ENCODE measurements around the gene PPP1R16B. TPM values are rescaled to one million over a fixed set of nuclear protein-coding genes. Genes with fewer than 3 reads are reported as not detected.

PPP1R16B gene
- total RNA-seq, 4 donors from 2014 or later, result 6.3 to 14.4 (median 9.0) TPM

DNA sequence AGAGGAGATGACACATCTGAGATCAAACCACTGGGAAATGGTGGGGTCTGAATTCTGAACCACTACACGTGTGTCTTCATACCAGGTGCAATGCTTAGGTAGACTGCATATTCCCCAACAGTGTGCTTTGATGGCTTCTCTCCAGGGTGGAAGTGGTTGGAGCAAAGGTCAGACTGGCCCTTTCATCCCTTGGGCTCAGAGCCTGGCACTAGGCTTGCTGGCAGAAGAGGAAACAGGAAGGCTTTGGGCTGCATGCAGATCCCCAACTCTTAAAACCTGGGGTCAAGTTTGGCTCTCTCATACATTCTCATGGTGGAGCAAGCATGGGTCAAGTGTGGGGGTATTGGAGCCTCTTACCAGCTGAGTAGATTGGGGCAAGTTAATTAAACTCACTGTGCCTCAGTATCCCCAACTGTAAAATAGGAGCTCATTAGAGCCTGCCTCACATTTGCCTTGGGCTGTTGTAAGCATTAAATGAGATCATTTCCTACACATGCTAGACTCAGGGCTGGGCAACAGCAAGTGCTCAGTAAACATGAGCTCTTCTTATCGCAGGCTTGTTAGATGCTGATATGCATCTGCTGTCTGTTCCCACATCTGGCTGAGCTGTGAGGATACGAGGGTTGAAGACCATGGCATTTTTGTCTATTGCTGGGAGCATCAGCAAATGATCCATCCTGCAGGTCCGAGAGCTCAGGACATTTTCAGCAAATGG lies 69.1 kb downstream of the PPP1R16B start:
- Histone ChIP-seq H3K27ac (peak overlapping the region in 2 of 3 donors; percentile 23 to 49), H3K27me3 (no peaks in the 10 kb centered on the region), H3K4me3 (replicated peaks in 1 of 3) (no peak overlapping the region), H3K9me3 (no peaks in the 10 kb centered on the region), H3K4me1 (peaks cover 0 to 8% of the 10 kb centered on the region in 2 donors), H3K36me3 (no peaks in the 10 kb centered on the region)
- 43 to 56% methylated on average over 4 of the region's 4 CpGs for WGBS, 2 donors
- TF ChIP-seq POLR2A (IDR thresholded peaks at IDR 0.05), result no peak
- TF ChIP-seq, protein P1, sequence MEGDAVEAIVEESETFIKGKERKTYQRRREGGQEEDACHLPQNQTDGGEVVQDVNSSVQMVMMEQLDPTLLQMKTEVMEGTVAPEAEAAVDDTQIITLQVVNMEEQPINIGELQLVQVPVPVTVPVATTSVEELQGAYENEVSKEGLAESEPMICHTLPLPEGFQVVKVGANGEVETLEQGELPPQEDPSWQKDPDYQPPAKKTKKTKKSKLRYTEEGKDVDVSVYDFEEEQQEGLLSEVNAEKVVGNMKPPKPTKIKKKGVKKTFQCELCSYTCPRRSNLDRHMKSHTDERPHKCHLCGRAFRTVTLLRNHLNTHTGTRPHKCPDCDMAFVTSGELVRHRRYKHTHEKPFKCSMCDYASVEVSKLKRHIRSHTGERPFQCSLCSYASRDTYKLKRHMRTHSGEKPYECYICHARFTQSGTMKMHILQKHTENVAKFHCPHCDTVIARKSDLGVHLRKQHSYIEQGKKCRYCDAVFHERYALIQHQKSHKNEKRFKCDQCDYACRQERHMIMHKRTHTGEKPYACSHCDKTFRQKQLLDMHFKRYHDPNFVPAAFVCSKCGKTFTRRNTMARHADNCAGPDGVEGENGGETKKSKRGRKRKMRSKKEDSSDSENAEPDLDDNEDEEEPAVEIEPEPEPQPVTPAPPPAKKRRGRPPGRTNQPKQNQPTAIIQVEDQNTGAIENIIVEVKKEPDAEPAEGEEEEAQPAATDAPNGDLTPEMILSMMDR (IDR thresholded peaks at IDR 0.05), result no peak
- no peak for DNase-seq
- intact Hi-C loops (cut with DNase I), result no loop called here

DNA sequence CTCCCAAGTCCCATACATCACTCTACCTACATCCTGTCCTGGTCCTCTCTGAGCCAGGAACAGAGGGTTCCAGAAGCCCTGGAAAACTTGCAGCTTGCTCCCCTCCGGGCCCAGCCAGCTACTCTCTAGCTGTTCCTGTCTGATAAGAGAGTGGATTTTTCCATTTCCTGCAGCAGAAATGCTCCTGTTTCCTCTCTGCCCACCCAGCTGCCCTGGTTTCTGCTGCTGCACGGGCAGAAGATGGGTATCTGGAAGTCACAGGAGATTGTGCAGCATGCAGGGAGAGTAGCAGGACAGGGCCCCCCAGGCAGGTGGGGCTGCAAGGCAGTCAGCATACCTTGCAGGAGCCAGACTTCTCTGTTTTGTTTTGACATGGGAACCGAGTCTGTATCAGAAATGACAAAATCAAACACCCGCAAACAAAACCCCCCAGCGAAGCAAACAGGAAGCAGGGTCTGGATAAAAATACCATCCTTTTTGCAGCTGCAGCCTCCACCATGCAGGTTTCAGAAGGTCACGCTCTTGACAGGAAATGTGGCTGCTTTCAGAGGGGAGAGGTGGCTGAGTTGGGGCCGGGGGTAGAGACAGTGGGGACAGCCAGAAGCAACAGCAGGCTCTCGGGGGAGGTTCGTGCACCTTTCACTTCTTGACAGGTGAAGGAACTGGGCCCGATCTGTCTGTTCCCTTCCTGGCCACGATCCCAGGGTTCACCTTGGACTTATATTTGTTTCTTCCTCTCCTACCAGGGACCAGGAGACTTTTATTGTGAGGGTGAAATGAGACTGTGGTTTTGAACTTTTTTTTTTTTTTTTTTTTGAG lies 69.9 kb downstream of the PPP1R16B start:
- 36 to 43% methylated on average over 11 of the region's 11 CpGs for whole genome bisulfite sequencing, 2 donors
- TF ChIP-seq, protein P1 (IDR thresholded peaks at IDR 0.05), result no peak
- TF ChIP-seq POLR2A (IDR thresholded peaks at IDR 0.05), result no peak
- peak in 1 of 2 donors; percentile 21 for DNase-seq
- no peaks in the 10 kb centered on the region for H3K9me3 ChIP-seq
- no peaks in the 10 kb centered on the region for H3K36me3 ChIP-seq
- no peaks in the 10 kb centered on the region for H3K27me3 ChIP-seq
- no peak overlapping the region for H3K4me3 ChIP-seq (replicated peaks in 1 of 3)
- peaks cover 0 to 8% of the 10 kb centered on the region in 2 donors for H3K4me1 ChIP-seq
- intact Hi-C loops (cut with DNase I), result no loop called here
- H3K27ac ChIP-seq, result peak overlapping the region in 1 of 3 donors; percentile 1

DNA sequence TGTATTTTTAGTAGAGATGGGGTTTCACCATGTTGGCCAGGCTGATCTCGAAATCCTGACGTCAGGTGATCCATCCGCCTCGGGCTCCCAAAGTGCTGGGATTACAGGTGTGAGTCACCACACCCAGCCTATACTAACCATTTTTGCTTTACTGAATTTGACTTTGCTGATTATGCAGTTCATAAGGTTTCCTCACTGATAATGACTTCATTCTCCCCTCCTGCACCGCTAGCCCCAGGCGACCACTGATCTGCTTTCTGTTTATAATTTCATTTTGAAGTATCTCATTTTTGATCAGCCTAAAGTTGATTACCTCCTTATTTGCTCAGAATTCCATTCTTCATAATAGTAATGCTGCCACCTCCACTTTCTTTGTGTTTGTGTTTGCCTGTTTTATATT lies 72.0 kb downstream of the PPP1R16B start:
- WGBS, 2 donors, result 88 to 94% methylated on average over 6 of the region's 6 CpGs
- H3K36me3 ChIP-seq, result no peaks in the 10 kb centered on the region
- TF ChIP-seq, protein P1 (IDR thresholded peaks at IDR 0.05), result no peak
- TF ChIP-seq POLR2A (IDR thresholded peaks at IDR 0.05), result no peak
- DNase-seq, result no peak
- H3K4me1 ChIP-seq, result peaks cover 0 to 8% of the 10 kb centered on the region in 2 donors
- no peak overlapping the region for H3K4me3 ChIP-seq (replicated peaks in 1 of 3)
- H3K27ac ChIP-seq, result no peak overlapping the region
- intact Hi-C loops (cut with DNase I), result no loop called here
- H3K27me3 ChIP-seq, result no peaks in the 10 kb centered on the region
- no peaks in the 10 kb centered on the region for H3K9me3 ChIP-seq

DNA sequence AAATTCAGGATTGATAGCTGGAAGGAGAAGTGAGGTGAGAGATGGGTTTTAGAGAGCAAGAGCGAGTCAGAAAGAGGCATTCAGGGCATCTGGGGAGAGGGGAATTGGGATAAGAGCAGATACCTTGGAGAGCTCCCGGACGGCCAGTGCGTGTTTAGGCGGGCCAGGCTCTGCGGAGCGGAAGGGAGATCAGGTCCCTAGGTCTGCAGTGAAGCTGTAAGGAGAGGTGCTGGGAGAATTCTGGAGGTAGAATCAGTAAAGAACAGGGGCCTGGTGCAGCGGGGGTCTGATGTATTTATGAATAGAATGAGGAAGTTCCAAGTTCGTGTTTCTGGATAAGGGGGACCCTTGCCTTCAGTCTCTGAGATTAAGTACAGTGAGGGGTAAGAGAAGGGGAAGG lies 73.4 kb downstream of the PPP1R16B start:
- intact Hi-C loops (cut with DNase I), result no loop called here
- Histone ChIP-seq H3K27ac (no peak overlapping the region), H3K9me3 (no peaks in the 10 kb centered on the region), H3K36me3 (no peaks in the 10 kb centered on the region), H3K4me1 (peaks cover 0 to 8% of the 10 kb centered on the region in 2 donors), H3K27me3 (no peaks in the 10 kb centered on the region), H3K4me3 (replicated peaks in 1 of 3) (no peak overlapping the region)
- no peak for DNase-seq
- WGBS, 2 donors, result 18 to 35% methylated on average over 9 of the region's 9 CpGs
- no peak for TF ChIP-seq POLR2A (IDR thresholded peaks at IDR 0.05)
- TF ChIP-seq, protein P1 (IDR thresholded peaks at IDR 0.05), result no peak
